ENCODE data around the gene TTC21B.

The TTC21B gene

GRCh38 chr2:165897726-165898125 lies 55.9 kb downstream of the TTC21B start:
- TF ChIP-seq EZH2 (IDR thresholded peaks at IDR 0.05; ENCODE audit: borderline replicate concordance, low read length) (no peak), CTCF (IDR thresholded peaks at IDR 0.05; ENCODE audit: low read length) (no peak)
- Histone ChIP-seq H3K4me2 (ENCODE audit: low read length) (no peak overlapping the region), H2AFZ (ENCODE audit: low read length) (no peak overlapping the region), H4K20me1 (ENCODE audit: insufficient read depth, low read length) (no peaks in the 10 kb centered on the region), H3K4me3 (ENCODE audit: low read depth, low read length, poor library complexity, severe bottlenecking) (no peak overlapping the region), H3K9me2 (ENCODE audit: low read depth, low read length) (no peaks in the 10 kb centered on the region), H3K4me1 (ENCODE audit: insufficient read depth, low read length, severe bottlenecking) (no peaks in the 10 kb centered on the region), H3K9ac (ENCODE audit: low read length) (no peak overlapping the region), H3K9me3 (ENCODE audit: low read length) (no peaks in the 10 kb centered on the region), H3K27ac (ENCODE audit: low read depth, low read length, poor library complexity, severe bottlenecking) (no peak overlapping the region), H3F3A (ENCODE audit: insufficient read depth, low read length) (no peaks in the 10 kb centered on the region), H3K36me3 (ENCODE audit: insufficient read depth, low read length) (peaks cover 30% of the 10 kb centered on the region; the same call in 1 of the 2 replicates), H3K27me3 (ENCODE audit: insufficient read depth, low read length) (no peaks in the 10 kb centered on the region), H3K79me2 (ENCODE audit: insufficient read depth, low read length) (no peaks in the 10 kb centered on the region)

DNA sequence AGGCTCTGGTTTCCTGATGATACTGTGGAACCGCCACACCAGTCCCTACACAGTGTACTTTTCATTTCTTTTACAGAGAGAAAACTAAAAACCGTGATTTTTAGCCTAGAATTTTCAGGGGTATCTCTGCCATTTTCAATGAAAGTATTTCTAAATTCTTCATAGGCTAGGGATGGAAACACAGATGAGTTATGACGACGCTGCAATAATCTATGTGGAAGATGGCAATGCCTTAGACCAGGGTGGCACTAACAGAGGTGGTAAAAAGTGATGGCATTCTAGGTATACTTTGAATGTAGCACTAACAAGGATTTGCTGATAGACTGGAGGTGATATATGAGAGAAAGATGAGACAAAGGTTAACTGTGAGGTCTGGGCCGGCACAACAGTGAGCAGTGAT lies 56.5 kb downstream of the TTC21B start:
- TF ChIP-seq CTCF (IDR thresholded peaks at IDR 0.05; ENCODE audit: low read length) (no peak), EZH2 (IDR thresholded peaks at IDR 0.05; ENCODE audit: borderline replicate concordance, low read length) (no peak)
- H3K27ac ChIP-seq (ENCODE audit: low read depth, low read length, poor library complexity, severe bottlenecking), result no peak overlapping the region
- H3K4me3 ChIP-seq (ENCODE audit: low read depth, low read length, poor library complexity, severe bottlenecking), result no peak overlapping the region
- no peaks in the 10 kb centered on the region for H3K79me2 ChIP-seq (ENCODE audit: insufficient read depth, low read length)
- no peaks in the 10 kb centered on the region for H4K20me1 ChIP-seq (ENCODE audit: insufficient read depth, low read length)
- no peak overlapping the region for H3K4me2 ChIP-seq (ENCODE audit: low read length)
- H3F3A ChIP-seq (ENCODE audit: insufficient read depth, low read length), result no peaks in the 10 kb centered on the region
- no peak overlapping the region for H3K9ac ChIP-seq (ENCODE audit: low read length)
- peaks cover 30% of the 10 kb centered on the region; the same call in 1 of the 2 replicates for H3K36me3 ChIP-seq (ENCODE audit: insufficient read depth, low read length)
- H3K4me1 ChIP-seq (ENCODE audit: insufficient read depth, low read length, severe bottlenecking), result no peaks in the 10 kb centered on the region
- H2AFZ ChIP-seq (ENCODE audit: low read length), result no peak overlapping the region
- H3K9me3 ChIP-seq (ENCODE audit: low read length), result no peaks in the 10 kb centered on the region
- no peaks in the 10 kb centered on the region for H3K27me3 ChIP-seq (ENCODE audit: insufficient read depth, low read length)
- no peaks in the 10 kb centered on the region for H3K9me2 ChIP-seq (ENCODE audit: low read depth, low read length)

GRCh38 chr2:165895974-165896373 lies 57.6 kb downstream of the TTC21B start:
- Histone ChIP-seq H3K79me2 (ENCODE audit: insufficient read depth, low read length) (no peaks in the 10 kb centered on the region), H3K4me1 (ENCODE audit: insufficient read depth, low read length, severe bottlenecking) (no peaks in the 10 kb centered on the region), H3K4me2 (ENCODE audit: low read length) (no peak overlapping the region), H4K20me1 (ENCODE audit: insufficient read depth, low read length) (no peaks in the 10 kb centered on the region), H2AFZ (ENCODE audit: low read length) (no peak overlapping the region), H3K9me3 (ENCODE audit: low read length) (no peaks in the 10 kb centered on the region), H3F3A (ENCODE audit: insufficient read depth, low read length) (no peaks in the 10 kb centered on the region), H3K4me3 (ENCODE audit: low read depth, low read length, poor library complexity, severe bottlenecking) (no peak overlapping the region), H3K27ac (ENCODE audit: low read depth, low read length, poor library complexity, severe bottlenecking) (no peak overlapping the region), H3K27me3 (ENCODE audit: insufficient read depth, low read length) (no peaks in the 10 kb centered on the region), H3K9ac (ENCODE audit: low read length) (no peak overlapping the region), H3K36me3 (ENCODE audit: insufficient read depth, low read length) (peaks cover 30% of the 10 kb centered on the region; the same call in 1 of the 2 replicates), H3K9me2 (ENCODE audit: low read depth, low read length) (no peaks in the 10 kb centered on the region)
- TF ChIP-seq CTCF (IDR thresholded peaks at IDR 0.05; ENCODE audit: low read length) (no peak), EZH2 (IDR thresholded peaks at IDR 0.05; ENCODE audit: borderline replicate concordance, low read length) (no peak)
